HG03432 (cell line): ENCODE measurements around the gene CD33.
"Not testable (repeated sequence)": the region's sequence is repeated elsewhere in the genome, so short reads cannot be mapped to it uniquely, and the experiment has no call there.

Experiments
- ATAC-seq: cut with Tn5 transposase; IDR thresholded peaks from one replicate; pipeline ENCODE4 v1.9.1; 2021; ENCODE audit warnings: mild to moderate bottlenecking, moderate library complexity; ENCODE audit not compliant: unreplicated experiment

Gene CD33

DNA sequence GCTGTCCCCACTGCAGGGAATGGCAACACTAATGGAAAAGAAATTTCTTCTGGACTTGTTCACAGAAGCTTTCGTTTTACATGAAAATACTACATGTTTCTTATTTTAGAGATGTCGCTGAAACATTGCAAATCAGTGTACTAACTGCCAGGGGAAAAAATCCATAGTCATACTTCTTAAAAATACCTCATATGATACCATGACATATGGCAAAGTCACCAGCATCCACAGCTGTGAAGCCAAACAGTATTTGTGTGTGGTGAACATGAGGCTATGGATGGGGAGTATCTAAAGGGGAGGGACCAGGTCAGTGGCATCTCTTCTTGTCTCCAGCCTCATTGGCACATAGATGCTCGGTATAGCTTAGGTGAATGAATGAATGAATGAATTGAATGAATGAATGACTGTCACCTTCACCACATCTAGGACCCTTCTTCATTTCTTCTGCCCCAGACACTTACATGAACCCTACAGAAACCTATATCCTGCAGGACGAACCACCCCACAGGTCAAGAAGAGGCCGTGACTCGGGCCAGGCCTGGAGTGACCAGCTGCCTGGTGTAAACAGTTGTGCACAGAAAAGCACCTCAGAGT lies 14.6 kb upstream of the CD33 start:
- no peak for ATAC-seq

DNA sequence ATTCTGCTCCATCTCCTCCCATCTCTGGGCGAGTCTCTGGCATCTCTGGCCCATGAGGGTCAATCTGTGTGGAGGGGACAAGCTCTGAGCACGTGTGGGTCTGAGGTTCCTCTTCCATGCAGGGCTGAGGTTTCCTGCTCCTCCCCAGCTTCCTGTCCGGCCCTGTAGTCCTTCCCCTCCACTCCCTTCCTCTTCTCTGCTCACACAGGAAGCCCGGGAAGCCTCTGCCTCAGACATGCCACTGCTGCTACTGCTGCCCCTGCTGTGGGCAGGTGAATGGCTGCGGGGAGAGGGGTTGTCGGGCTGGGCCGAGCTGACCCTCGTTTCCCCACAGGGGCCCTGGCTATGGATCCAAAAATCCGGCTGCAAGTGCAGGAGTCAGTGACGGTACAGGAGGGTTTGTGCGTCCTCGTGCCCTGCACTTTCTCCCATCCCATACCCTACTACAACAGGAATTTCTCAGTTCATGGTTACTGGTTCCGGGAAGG lies 14.0 kb upstream of the CD33 start:
- not testable (repeated sequence) for ATAC-seq

DNA sequence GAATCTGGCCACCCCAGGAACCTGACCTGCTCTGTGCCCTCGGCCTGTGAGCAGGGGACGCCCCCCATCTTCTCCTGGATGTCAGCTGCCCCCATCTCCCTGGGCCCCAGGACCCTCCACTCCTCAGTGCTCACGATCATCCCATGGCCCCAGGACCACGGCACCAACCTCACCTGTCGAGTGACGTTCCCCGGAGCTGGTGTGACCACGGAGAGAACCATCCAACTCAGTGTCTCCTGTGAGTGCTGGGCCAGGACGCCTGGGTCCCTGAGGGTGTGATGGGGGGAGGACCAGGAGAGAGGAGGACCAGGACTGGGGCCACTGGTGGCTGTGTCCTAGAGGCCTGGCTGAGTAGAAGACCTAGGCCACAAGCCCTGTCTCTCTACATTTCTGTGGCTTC lies 13.0 kb upstream of the CD33 start:
- ATAC-seq = no peak

DNA sequence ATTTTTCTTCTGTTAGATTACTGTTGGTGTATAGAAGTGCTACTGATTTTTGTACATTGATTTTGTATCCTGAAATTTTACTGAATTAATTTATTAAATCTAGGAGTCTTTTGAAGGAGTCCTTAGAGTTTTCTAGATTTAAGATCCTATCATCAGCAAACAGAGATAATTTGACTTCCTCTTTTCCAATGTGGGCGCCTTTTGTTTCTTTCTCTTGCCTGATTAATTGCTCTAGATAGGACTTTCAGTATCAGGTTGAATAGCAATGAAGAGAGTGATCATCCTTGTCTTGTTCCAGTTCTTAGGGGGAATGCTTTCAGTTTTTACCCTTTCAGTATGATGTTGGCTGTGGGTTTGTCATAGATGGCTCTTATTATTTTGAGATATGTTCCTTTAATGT lies 5.6 kb upstream of the CD33 start:
- ATAC-seq = no peak

DNA sequence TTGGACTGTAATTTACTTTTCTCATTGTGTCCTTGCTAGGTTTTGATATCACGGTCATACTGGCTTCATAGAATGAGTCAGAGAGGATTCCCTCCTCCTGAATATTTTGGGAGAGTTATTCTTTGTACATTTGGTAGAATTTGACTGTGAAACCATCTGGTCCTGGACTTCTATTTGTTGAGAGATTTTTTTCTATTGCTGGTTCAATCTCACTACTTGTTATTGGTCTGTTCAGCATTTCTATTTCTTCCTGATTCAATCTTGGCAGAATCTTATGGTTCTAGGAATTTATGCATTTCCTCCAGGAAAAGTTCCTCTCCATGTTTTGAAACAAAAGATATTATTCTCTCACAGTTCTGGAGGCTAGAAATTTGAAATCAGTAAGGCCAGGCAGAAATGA lies 4.9 kb upstream of the CD33 start:
- ATAC-seq = no peak

DNA sequence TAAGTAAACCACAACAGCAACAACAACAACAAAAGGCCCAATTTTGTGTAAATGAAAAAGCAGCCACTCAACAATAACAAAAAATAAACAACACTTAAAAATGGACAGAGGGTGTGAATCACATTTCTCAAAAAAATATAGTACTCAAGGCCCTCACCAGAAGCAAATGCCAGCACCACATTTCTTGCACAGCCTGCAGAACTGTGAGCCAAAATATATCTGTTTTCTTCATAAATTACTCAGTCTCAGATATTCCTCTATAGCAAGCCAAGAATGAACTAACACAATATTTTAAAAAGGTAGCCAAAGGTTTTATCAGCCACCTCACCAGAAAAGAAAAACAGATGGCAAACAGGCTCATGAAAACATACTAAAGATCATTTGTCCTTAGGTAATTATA lies 3.9 kb upstream of the CD33 start:
- no peak for ATAC-seq

DNA sequence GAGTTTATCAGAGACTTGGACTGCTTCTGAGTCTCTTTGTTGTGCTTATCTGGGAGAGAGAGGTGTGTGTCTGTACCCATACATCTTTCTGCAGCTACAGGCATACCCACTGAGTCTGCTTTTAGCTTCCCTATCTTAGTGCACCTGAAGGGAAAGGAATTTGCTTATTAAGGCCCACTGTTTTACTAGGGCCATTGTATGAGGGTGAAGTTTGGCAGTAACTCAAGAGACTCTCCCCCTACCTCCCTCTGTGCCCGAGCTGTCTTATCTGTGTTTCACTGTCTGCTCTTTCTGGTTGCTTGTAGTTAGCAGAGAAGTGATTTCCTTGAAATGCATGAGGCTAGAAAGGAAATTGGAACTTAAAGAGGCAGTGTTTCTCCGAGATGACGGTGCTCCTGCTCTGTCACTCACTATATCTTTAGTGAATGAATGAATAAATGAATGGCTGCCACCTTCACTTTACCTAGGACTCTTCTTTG lies 678 bp upstream of the CD33 start:
- ATAC-seq = no peak

DNA sequence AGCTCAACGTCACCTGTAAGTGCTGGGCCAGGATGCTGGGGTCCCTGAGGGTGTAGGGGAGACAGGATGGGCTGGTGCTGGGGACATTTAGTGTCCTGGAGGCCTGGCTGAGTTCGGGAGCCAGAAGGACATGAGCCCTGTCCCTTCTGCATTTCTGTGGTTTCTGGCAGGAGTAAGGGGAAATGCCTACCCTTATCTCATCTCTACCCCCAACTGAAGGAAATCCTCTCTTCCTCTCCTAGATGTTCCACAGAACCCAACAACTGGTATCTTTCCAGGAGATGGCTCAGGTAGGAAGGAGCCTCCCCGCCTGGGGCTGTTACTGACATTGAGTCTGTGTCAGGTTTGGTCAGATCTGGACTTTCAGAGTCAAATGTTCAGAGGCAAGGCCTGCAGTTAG lies 1.2 kb downstream of the CD33 start:
- ATAC-seq = no peak

DNA sequence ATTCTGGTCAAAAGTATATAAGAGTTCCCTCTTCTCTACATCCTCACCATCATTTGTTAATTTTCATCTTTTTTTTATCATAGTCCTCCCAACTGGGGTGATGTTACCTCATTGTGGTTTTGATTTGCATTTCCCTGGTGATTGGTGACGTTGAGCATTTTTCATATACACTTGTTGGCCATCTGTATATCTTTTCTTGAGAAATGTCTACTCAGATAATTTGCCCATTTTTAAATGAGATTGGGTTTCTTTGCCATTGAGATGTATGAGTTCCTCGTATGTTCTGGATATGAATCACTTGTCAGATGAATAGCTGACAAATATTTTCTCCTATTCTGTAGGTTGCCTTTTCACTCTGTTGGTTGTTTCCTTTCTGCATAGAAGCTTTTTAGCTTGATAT lies 2.4 kb downstream of the CD33 start:
- ATAC-seq = no peak

DNA sequence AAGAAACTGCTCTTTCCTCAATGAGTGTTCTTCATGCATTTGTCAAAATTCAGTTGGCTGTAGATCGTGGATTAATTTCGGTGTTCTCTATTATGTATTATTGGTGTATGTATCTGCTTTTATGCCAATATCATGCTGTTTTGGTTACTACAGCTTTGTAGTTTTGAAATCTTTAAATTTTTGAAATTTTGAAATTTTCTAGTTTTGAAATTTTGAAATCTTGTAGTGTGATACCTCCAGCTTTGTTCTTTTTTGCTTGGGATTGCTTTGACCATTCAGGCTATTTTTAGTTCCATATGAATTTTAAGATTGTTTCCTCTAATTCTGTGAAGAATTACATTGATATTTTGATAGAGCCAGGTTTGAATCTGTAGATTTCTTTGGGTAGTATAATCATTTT lies 3.1 kb downstream of the CD33 start:
- ATAC-seq = no peak

DNA sequence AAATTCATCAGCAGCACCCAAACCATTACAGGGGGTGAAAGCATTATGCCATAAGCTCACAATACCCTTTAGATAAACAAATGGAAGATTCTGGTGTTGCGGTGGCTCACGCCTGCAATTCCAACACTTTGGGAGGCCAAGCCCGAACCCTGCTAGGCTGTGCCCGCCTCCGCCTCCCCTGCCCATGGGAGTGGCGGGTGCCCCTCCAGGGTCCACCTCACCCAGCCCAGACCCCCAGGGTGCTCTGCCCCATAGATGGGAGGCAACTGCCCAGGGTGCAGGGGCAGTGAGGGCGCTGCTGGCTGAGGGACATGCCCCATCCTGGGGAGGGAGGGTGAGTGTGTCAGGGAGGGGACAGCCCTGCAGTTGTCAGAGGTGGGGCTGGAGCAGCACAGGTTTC lies 16.0 kb downstream of the CD33 start:
- no peak for ATAC-seq

DNA sequence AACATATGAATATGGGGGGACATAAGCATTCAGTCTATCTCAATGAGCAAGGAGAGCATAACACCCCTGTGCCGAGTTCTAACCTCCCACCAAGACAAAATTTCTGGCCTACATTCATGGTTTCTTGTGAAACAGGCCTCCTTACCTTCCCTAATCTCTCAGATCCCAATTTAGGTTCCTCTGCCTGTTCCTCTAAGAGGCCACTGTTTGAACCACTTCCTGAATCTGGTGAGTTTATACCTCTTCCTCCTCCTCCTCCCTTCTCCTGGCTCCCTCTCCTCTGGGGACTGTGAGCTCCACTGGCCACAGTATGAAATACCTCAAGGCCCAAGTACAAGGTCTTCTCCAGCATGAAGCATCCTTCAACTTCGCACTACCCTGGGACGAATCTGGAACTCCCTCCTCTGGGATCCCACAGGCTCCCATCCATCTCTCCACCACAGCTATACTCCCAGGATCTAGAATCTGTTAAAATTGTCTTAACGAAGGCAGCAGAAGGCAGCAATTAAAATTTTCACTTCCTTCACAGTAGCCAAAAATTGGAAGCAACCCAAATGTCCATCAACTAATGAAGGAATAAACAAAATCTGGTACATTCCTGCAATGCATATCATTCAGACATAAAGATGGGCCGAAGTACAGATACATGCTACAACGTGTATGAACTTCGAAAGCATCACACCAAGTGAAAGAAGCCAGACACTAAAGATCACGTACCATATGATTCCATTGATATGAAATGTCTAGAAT lies 18.2 kb downstream of the CD33 start:
- ATAC-seq = no peak

DNA sequence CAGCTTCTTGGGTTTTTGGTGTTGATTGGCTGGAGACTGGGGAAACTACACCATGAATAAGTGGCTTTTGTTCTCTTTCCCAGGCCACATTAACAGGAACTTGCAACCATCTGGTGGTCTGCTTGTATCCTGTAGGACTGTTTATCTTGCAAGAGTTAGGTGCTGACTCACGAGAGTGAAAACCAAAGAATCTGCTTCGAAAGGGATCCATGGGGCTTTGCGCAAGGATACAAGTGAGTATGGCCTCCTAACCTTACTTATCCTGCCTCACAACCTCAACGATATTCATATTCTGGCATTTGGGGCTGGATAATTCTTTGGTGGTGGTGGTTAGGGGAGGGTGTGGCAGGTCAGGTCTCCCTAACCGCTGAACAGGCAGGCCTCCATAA lies 21.3 kb downstream of the CD33 start:
- ATAC-seq = no peak

DNA sequence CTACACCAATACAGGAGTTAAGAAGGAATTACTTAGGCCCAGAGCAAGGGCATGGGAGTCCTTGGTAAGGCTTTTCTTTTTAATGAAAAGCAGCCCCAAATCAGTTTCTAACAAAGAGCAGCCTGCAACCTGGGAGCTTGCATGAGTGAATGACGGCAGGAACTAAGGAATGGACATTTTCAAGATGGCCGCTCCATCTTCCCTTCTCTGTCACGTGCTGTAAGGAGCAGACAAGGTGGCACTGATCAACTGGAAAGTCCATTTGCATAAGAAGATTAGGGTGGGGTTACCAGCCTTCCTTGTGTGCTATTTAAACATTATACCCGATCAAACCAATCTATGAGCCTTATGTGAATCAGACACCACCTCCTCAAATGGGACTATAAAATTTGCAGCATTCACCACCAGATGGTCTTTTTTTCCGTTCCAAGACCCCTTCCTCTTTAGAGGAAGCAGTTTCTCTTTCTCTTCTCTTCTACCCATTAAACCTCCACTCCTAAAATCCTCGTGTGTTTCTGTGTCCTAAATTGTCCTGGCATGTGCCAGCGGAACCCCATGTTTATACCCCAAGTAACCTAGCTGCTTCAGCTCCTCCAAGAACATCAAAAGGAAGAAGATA lies 23.2 kb downstream of the CD33 start:
- ATAC-seq = no peak

DNA sequence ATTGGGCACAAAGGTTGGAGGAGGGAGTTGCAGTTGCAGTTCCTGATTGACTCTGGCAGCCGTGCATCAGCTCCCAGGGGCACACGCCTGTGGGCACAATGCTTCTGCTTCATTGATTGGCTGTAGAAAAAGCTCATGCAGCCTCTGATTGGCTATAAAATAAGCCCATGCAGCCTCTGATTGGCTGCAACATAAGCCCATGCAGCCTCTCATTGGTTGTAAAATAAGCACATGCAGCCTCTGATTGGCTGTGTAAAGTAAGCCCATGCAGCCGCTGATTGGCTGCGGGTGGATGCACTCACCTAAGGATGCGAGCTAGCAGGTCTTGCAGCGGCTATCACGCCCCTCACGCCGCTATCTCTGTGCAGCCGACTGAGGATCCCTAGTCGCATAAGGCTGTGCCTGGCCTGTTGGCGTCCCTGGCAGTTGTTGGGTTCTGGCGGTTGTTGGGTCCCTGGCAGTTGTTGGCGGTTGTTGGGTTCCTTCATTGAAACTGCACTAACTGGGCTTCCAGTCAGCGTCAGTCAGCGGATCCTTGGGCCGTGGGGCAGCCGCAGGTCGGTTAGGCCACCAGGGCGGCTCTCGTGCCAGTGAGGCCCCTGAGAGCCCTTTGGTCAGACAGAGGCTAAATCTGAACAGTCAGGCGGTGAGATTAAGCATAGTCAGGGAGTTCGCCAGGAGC lies 26.0 kb downstream of the CD33 start, which contains the start of gene SIGLECL1:
Gene SIGLECL1 (plus strand): TSS at position 295 of the 682 bp plus-strand sequence. CDS start 12,993 bp downstream, outside the sequence.
- ATAC-seq = no peak

DNA sequence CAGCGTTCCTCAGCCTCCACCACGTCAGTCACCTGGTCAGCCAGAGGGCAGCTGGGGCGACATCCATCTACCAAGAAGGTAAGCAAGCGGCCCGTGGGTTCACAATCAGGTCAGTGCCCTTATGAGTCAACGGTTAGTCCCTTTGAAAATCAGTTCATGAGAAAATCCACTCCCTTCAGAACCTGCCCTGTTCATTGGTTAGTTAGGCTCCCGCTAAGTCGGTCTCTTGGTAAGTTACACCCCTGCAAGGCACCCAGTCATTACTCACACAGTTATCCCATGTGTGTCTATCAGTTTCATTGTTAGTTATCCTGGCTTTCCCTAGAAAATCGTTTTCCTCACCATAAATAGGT lies 26.6 kb downstream of the CD33 start:
- ATAC-seq = no peak

DNA sequence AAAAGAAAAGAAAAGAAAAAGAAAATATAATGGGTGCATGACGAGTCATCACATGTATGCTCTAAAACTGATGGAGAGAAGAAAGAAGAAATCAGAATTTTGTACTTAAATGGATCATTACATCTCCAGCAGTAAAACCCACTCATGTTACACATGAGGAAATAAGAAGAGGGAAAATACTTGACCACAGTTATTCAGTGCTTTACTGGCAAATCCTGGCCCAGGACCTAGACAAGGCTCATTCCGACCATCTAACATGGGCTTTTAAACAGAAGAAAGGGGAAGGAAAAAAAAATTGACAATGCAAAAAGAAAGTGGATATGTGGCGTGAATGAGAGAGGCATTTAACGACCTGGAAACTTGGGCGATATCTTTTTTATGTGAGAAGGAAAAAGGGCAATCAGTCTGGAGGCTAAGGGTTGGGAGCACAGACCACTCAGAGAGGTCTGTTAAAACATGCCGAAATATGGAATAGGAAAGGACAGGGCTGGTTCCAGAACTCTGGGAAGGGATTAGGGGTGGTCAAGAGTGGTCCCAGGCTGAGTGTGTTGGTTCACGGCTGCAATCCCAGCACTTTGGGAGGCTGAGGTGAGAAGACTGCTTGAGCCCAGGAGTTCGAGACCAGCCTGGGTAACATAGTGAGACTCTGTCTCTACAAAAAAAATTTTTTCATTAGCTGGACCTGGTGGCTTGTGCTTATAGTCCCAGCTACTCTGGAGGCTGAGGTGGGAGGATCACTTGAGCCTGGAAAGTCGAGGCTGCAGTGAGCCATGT lies 27.6 kb downstream of the CD33 start:
- no peak for ATAC-seq

DNA sequence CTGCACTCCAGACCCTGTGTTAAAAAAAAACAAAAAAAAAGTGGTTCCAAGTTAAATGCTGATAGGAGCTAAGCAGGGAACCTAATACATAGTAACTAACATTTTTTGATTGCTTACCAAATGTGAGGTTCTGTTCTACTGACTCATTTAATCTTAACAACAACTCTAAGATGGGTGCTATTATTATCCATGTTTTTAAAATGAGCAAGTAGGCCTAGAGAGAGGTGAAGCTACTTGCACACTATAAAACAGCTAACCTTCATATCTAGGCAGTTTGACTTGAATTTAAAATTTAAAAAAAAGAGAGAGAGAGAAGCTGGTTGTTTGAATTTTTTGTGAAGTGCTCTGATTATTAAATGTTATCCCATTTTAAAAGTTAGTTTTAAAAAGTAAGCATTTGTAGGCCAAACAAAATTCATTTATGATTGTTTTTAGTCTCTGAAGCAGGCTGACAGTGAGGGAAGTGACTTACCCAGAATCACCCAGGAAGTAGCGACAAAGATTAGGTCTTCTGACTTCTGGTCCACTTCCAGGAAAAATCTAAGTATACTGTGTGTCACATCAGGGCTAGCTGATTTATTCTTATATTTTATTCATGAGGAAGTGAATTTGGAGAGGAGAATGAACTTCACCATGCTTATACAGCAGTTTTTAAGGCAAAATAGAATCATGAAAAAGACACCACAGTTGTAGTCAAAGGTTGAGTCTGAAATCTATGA lies 28.4 kb downstream of the CD33 start:
- ATAC-seq = no peak

DNA sequence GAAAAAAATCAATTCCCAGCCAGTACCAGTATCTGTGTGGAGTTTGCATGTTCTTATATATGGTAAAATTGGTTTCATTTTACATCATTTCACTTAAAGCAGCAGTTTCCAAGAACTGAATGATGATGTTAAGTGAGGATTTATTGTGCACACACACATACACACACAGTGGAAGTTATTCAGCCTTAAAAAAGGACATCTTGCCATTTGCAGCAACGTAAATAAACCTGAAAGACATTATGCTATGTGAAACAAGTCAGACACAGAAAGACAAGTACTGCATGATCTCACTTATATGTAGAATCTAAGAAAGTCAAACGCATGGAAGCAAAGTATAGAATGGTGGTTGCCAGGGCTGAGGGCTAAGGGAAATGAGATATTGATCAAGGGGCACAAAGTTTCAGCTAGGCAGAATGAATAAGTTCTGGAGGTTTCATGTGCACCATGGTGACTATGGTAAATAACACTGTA lies 31.3 kb downstream of the CD33 start:
- no peak for ATAC-seq

DNA sequence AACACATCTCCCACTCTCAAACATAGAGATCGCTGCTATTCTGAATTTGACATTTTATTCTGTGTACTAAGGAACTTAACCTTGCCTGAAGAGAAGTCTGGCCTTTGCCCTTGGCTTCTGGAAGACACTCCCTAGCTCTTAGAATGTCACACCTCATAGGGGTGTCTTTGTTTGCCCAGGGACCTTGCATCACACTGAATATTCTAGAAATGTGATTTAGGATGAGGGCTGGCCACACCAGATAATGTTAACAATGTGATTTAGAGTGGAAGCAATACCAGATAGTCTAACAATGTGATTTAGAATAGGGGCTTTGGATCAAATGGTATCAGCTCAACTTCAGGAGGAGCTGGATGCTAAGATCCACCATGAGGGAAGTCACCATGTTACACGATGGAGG lies 32.6 kb downstream of the CD33 start:
- ATAC-seq = no peak
